ENCODE data around the gene WDR6.

GRCh38 chr3:49004352-49005302 is 2.6 kb upstream of the WDR6 start:
- no peak for TF ChIP-seq RCOR1 (conservative IDR thresholded peaks at IDR 0.05; ENCODE audit: low read depth, low read length)
- TF ChIP-seq SPI1 (IDR thresholded peaks at IDR 0.05; ENCODE audit: borderline replicate concordance, insufficient read depth, low read depth, low read length) = no peak
- TF ChIP-seq TAF1 (IDR thresholded peaks at IDR 0.05; ENCODE audit: borderline replicate concordance, low read depth, low read length) = no peak
- no peak for TF ChIP-seq ZBED1 (IDR thresholded peaks at IDR 0.05; ENCODE audit: borderline replicate concordance)
- TF ChIP-seq YY1 (IDR thresholded peaks at IDR 0.05; ENCODE audit: low read depth, low read length) = no peak
- TF ChIP-seq SUZ12 (IDR thresholded peaks at IDR 0.05; ENCODE audit: unreplicated experiment) = no peak
- no peak for TF ChIP-seq SIN3A (IDR thresholded peaks at IDR 0.05; ENCODE audit: low read depth, low read length)
- TF ChIP-seq EZH2 (IDR thresholded peaks at IDR 0.05; ENCODE audit: borderline replicate concordance, control insufficient read depth, low read depth, low read length) = no peak
- no peak for TF ChIP-seq EP300 (IDR thresholded peaks at IDR 0.05; ENCODE audit: borderline replicate concordance in 1 of 2, control insufficient read depth in 1 of 2, low read depth in 2 of 2, low read length in 2 of 2)
